ENCODE data around the gene WFS1.

Gene WFS1

GRCh38 chr4:6222761-6223292 is 46.8 kb upstream of the WFS1 start:
- H4K20me1 ChIP-seq (ENCODE audit: low read depth, low read length): no peaks in the 10 kb centered on the region
- no peak overlapping the region for H3K27ac ChIP-seq (ENCODE audit: low read depth, low read length)
- no peaks in the 10 kb centered on the region for H3K27me3 ChIP-seq (ENCODE audit: low read length)
- no peak overlapping the region for H3K4me3 ChIP-seq (ENCODE audit: insufficient read depth, low read length, poor library complexity, severe bottlenecking)
- no peak overlapping the region for H3K4me2 ChIP-seq (ENCODE audit: low read depth, low read length, poor library complexity, severe bottlenecking)
- no peaks in the 10 kb centered on the region for H3F3A ChIP-seq (ENCODE audit: insufficient read depth)
- TF ChIP-seq EZH2phosphoT487 (conservative IDR thresholded peaks at IDR 0.05; ENCODE audit: low read length) (no peak), CTCF (IDR thresholded peaks at IDR 0.05; ENCODE audit: insufficient read depth, low read length, poor library complexity, severe bottlenecking) (no peak)
- no peaks in the 10 kb centered on the region for H3K79me2 ChIP-seq (ENCODE audit: insufficient read depth, low read length)
- H3K9me3 ChIP-seq (ENCODE audit: insufficient read depth, low read length): no peaks in the 10 kb centered on the region
- H3K9ac ChIP-seq (ENCODE audit: low read length): no peak overlapping the region
- no peak overlapping the region for H2AFZ ChIP-seq (ENCODE audit: low read depth, low read length, severe bottlenecking)
- H3K36me3 ChIP-seq (ENCODE audit: low read length): no peaks in the 10 kb centered on the region
- H3K9me2 ChIP-seq (replicated peaks; ENCODE audit: insufficient read depth, low read length): no peaks in the 10 kb centered on the region

GRCh38 chr4:6224735-6225134 is 44.9 kb upstream of the WFS1 start:
- no peak overlapping the region for H3K4me3 ChIP-seq (ENCODE audit: insufficient read depth, low read length, poor library complexity, severe bottlenecking)
- no peaks in the 10 kb centered on the region for H3K9me3 ChIP-seq (ENCODE audit: insufficient read depth, low read length)
- no peak overlapping the region for H2AFZ ChIP-seq (ENCODE audit: low read depth, low read length, severe bottlenecking)
- no peaks in the 10 kb centered on the region for H3K79me2 ChIP-seq (ENCODE audit: insufficient read depth, low read length)
- H3K9ac ChIP-seq (ENCODE audit: low read length): no peak overlapping the region
- no peaks in the 10 kb centered on the region for H3F3A ChIP-seq (ENCODE audit: insufficient read depth)
- no peak for TF ChIP-seq CTCF (IDR thresholded peaks at IDR 0.05; ENCODE audit: insufficient read depth, low read length, poor library complexity, severe bottlenecking)
- no peak overlapping the region for H3K27ac ChIP-seq (ENCODE audit: low read depth, low read length)
- H3K27me3 ChIP-seq (ENCODE audit: low read length): no peaks in the 10 kb centered on the region
- no peaks in the 10 kb centered on the region for H3K36me3 ChIP-seq (ENCODE audit: low read length)
- H3K4me2 ChIP-seq (ENCODE audit: low read depth, low read length, poor library complexity, severe bottlenecking): no peak overlapping the region
- H3K9me2 ChIP-seq (replicated peaks; ENCODE audit: insufficient read depth, low read length): no peaks in the 10 kb centered on the region
- H4K20me1 ChIP-seq (ENCODE audit: low read depth, low read length): no peaks in the 10 kb centered on the region

- TF ChIP-seq CTCF (IDR thresholded peaks at IDR 0.05; ENCODE audit: insufficient read depth, low read length, poor library complexity, severe bottlenecking): no peak
- TF ChIP-seq EZH2phosphoT487 (conservative IDR thresholded peaks at IDR 0.05; ENCODE audit: low read length): no peak
- H3K36me3 ChIP-seq (ENCODE audit: low read length): no peaks in the 10 kb centered on the region
- H2AFZ ChIP-seq (ENCODE audit: low read depth, low read length, severe bottlenecking): no peak overlapping the region
- no peak overlapping the region for H3K27ac ChIP-seq (ENCODE audit: low read depth, low read length)
- H3K27me3 ChIP-seq (ENCODE audit: low read length): no peaks in the 10 kb centered on the region
- H3K79me2 ChIP-seq (ENCODE audit: insufficient read depth, low read length): no peaks in the 10 kb centered on the region
- H3K4me3 ChIP-seq (ENCODE audit: insufficient read depth, low read length, poor library complexity, severe bottlenecking): no peak overlapping the region
- no peaks in the 10 kb centered on the region for H3K9me3 ChIP-seq (ENCODE audit: insufficient read depth, low read length)
- H3K9ac ChIP-seq (ENCODE audit: low read length): no peak overlapping the region
- no peak overlapping the region for H3K4me2 ChIP-seq (ENCODE audit: low read depth, low read length, poor library complexity, severe bottlenecking)
- no peaks in the 10 kb centered on the region for H3K9me2 ChIP-seq (replicated peaks; ENCODE audit: insufficient read depth, low read length)
- H3F3A ChIP-seq (ENCODE audit: insufficient read depth): no peaks in the 10 kb centered on the region
- H4K20me1 ChIP-seq (ENCODE audit: low read depth, low read length): no peaks in the 10 kb centered on the region
Measured at GRCh38 chr4:6225469-6225868, 44.2 kb upstream of the WFS1 start.
